H1 (cell line): Measurements from ENCODE around the gene SLC15A3. TPM values are rescaled to one million over a fixed set of nuclear protein-coding genes. Genes with fewer than 3 reads are reported as not detected.

ENCODE experiments used
- CTCF ChIA-PET: fragments of 300-600 bp; sonication (Branson Sonifier 250); formaldehyde crosslinking; loops from one replicate; lab custom pipeline; 2021; ENCODE audit not compliant: partially characterized antibody; lab: Charles Lee
- POLR2A ChIA-PET: fragments of 300-600 bp; sonication (Branson Sonifier 250); formaldehyde crosslinking; loops from one replicate; lab custom pipeline; 2021; ENCODE audit warnings: inconsistent platforms; ENCODE audit not compliant: partially characterized antibody; lab: Charles Lee
- DNase-seq, 2 experiments: peaks; one replicate each; pipeline versions ENCODE4 v3.0.0 to v3.0.0-alpha.2; 2010 to 2022; ENCODE audit warnings: low spot score in 2 of 2, low read depth in 1 of 2, mixed read lengths in 1 of 2
- FAIRE-seq: peaks from 2 replicates; lab custom pipeline; 2011; peaks lifted over from hg19 to GRCh38; lab: Jason Lieb, UNC
- H2AFZ ChIP-seq: 2 replicates; pipeline ENCODE4 v1.8.1; 2012; ENCODE audit warnings: low read length, inconsistent platforms
- H2AK5ac ChIP-seq: 2 replicates; pipeline ENCODE4 v1.6.1; 2013; ENCODE audit warnings: low read depth, low read length
- H2BK120ac ChIP-seq: replicated peaks from 2 replicates; pipeline ENCODE3; 2013; ENCODE audit warnings: low read depth, low read length, inconsistent platforms
- H2BK12ac ChIP-seq: 2 replicates; pipeline ENCODE4 v1.6.1; 2013; ENCODE audit warnings: low read depth, low read length
- H2BK15ac ChIP-seq: 2 replicates; pipeline ENCODE4 v1.6.1; 2013; ENCODE audit warnings: low read length
- H2BK20ac ChIP-seq: 2 replicates; pipeline ENCODE4 v1.6.1; 2013; ENCODE audit warnings: low read length
- H2BK5ac ChIP-seq: 2 replicates; pipeline ENCODE4 v1.6.1; 2013; ENCODE audit warnings: low read depth, low read length
- H3K14ac ChIP-seq: 2 replicates; pipeline ENCODE4 v1.6.1; 2013; ENCODE audit warnings: inconsistent platforms; ENCODE audit not compliant: insufficient read length
- H3K18ac ChIP-seq: 2 replicates; pipeline ENCODE4 v1.6.1; 2013; ENCODE audit warnings: low read length; ENCODE audit errors: extremely low read depth
- H3K23ac ChIP-seq: 2 replicates; pipeline ENCODE4 v1.6.1; 2013; ENCODE audit warnings: inconsistent platforms; ENCODE audit not compliant: insufficient read length
- H3K23me2 ChIP-seq: 2 replicates; pipeline ENCODE4 v1.6.1; 2013; ENCODE audit warnings: low read depth, low read length
- H3K27ac ChIP-seq: 2 replicates; pipeline ENCODE4 v1.6.1; 2011; ENCODE audit warnings: low read depth, low read length, inconsistent platforms
- H3K27me3 ChIP-seq, 4 experiments: replicated peaks in 1 of 4; 1 replicate in 1 of 4; 2 replicates in 3 of 4; pipeline versions ENCODE4 v1.6.1 to v1.8.1; 2011 to 2013; ENCODE audit warnings: low read length in 3 of 4, mild to moderate bottlenecking in 3 of 4, inconsistent platforms in 2 of 4, mixed read lengths in 2 of 4, moderate library complexity in 1 of 4; ENCODE audit not compliant: control insufficient read depth in 3 of 4, insufficient read depth in 3 of 4; ENCODE audit errors: extremely low read depth in 1 of 4
- H3K36me3 ChIP-seq, 4 experiments: 2 replicates each; pipeline versions ENCODE4 v1.6.1 to v1.8.1; 2011 to 2013; ENCODE audit warnings: mild to moderate bottlenecking in 4 of 4, low read length in 3 of 4, moderate library complexity in 2 of 4, control low read depth in 1 of 4, inconsistent platforms in 1 of 4; ENCODE audit not compliant: insufficient read depth in 4 of 4, control insufficient read depth in 2 of 4
- H3K4ac ChIP-seq: replicated peaks from 2 replicates; pipeline ENCODE3; 2013; ENCODE audit warnings: low read length, low read depth, mixed read lengths, inconsistent platforms; ENCODE audit not compliant: insufficient read length
- H3K4me1 ChIP-seq, 4 experiments: replicated peaks in 1 of 4; 1 replicate in 1 of 4; 2 replicates in 3 of 4; pipeline versions ENCODE4 v1.6.1 to v1.8.1; 2011 to 2013; ENCODE audit warnings: low read length in 3 of 4, inconsistent platforms in 2 of 4, mixed read lengths in 1 of 4; ENCODE audit not compliant: insufficient read depth in 4 of 4, control insufficient read depth in 3 of 4
- H3K4me2 ChIP-seq, 2 experiments: 2 replicates each; pipeline versions ENCODE4 v1.6.1 to v1.8.1; 2011 to 2013; ENCODE audit warnings: low read depth in 2 of 2, low read length in 2 of 2, control low read depth in 1 of 2, inconsistent platforms in 1 of 2, mild to moderate bottlenecking in 1 of 2; ENCODE audit not compliant: insufficient read depth in 1 of 2
- H3K4me3 ChIP-seq, 4 experiments: fragments of 200-600, 300-600 bp in 1 of 4; sonication (generic), shearing (Covaris generic), sonication (Bioruptor Twin) in 1 of 4; 2 replicates each; pipeline versions ENCODE4 v1.5.1 to v1.8.1; 2011 to 2016; ENCODE audit warnings: low read length in 4 of 4, low read depth in 3 of 4, control low read depth in 2 of 4, inconsistent platforms in 2 of 4, mild to moderate bottlenecking in 2 of 4, mixed read lengths in 1 of 4, moderate library complexity in 1 of 4; ENCODE audit not compliant: insufficient read depth in 2 of 4; ENCODE audit errors: extremely low read depth in 1 of 4
- H3K56ac ChIP-seq: replicated peaks from 2 replicates; pipeline ENCODE3; 2013; ENCODE audit warnings: low read depth, mild to moderate bottlenecking, mixed read lengths, low read length, inconsistent platforms; ENCODE audit not compliant: insufficient read length
- H3K79me1 ChIP-seq: 2 replicates; pipeline ENCODE4 v1.6.1; 2013; ENCODE audit warnings: low read depth, low read length, control low read depth
- H3K79me2 ChIP-seq, 2 experiments: 2 replicates each; pipeline versions ENCODE4 v1.6.1 to v1.8.1; 2012 to 2013; ENCODE audit warnings: low read length in 2 of 2, mild to moderate bottlenecking in 2 of 2, inconsistent platforms in 1 of 2; ENCODE audit not compliant: insufficient read depth in 2 of 2, control insufficient read depth in 1 of 2
- H3K9ac ChIP-seq, 4 experiments: replicated peaks in 1 of 4; 1 replicate in 1 of 4; 2 replicates in 3 of 4; pipeline versions ENCODE4 v1.6.1 to v1.8.1; 2011 to 2013; ENCODE audit warnings: low read depth in 3 of 4, low read length in 3 of 4, control low read depth in 2 of 4, mild to moderate bottlenecking in 2 of 4, moderate library complexity in 2 of 4, inconsistent platforms in 1 of 4; ENCODE audit errors: extremely low read depth in 1 of 4
- H3K9me3 ChIP-seq, 2 experiments: 2 replicates each; pipeline versions ENCODE4 v1.6.1 to v1.8.1; 2012 to 2013; ENCODE audit warnings: mild to moderate bottlenecking in 2 of 2, moderate library complexity in 2 of 2, control low read depth in 1 of 2, inconsistent platforms in 1 of 2, low read depth in 1 of 2, low read length in 1 of 2, mixed read lengths in 1 of 2; ENCODE audit not compliant: insufficient read depth in 2 of 2
- H4K20me1 ChIP-seq, 2 experiments: replicated peaks in 1 of 2; 2 replicates each; pipeline versions ENCODE3 to v1.8.1; 2011 to 2013; ENCODE audit warnings: inconsistent platforms in 2 of 2, low read length in 2 of 2, mild to moderate bottlenecking in 1 of 2; ENCODE audit not compliant: insufficient read depth in 2 of 2, control insufficient read depth in 1 of 2
- H4K5ac ChIP-seq: 2 replicates; pipeline ENCODE4 v1.6.1; 2013; ENCODE audit warnings: low read length, low read depth, mixed read lengths, inconsistent platforms; ENCODE audit not compliant: insufficient read length
- H4K8ac ChIP-seq: 2 replicates; pipeline ENCODE4 v1.8.0; 2013; ENCODE audit warnings: mild to moderate bottlenecking, moderate library complexity, low read length, inconsistent platforms; ENCODE audit not compliant: insufficient read depth; ENCODE audit errors: extremely low read depth
- H4K91ac ChIP-seq: replicated peaks from 2 replicates; pipeline ENCODE3; 2013; ENCODE audit warnings: low read length, mixed read lengths, inconsistent platforms; ENCODE audit not compliant: insufficient read length
- CTBP2 ChIP-seq: IDR thresholded peaks from 2 replicates; pipeline ENCODE4 v1.7.0; 2011; ENCODE audit warnings: borderline replicate concordance, mild to moderate bottlenecking, moderate library complexity, mixed read lengths, low read length; ENCODE audit not compliant: insufficient read depth, insufficient read length
- POU5F1 ChIP-seq: IDR thresholded peaks from 2 replicates; pipeline ENCODE4 v1.6.1; 2011; ENCODE audit warnings: low read depth, mild to moderate bottlenecking, low read length, moderate library complexity
- SIN3A ChIP-seq, 2 experiments: IDR thresholded peaks in 1 of 2; conservative IDR thresholded peaks in 1 of 2; 2 replicates each; pipeline ENCODE4 v1.6.1; 2011 to 2012; ENCODE audit warnings: low read length in 2 of 2, improper control_type of control experiment in 1 of 2, low read depth in 1 of 2, mild to moderate bottlenecking in 1 of 2
- SRF ChIP-seq: IDR thresholded peaks from 2 replicates; pipeline ENCODE4 v1.6.1; 2011; ENCODE audit warnings: mild to moderate bottlenecking, low read depth, low read length, moderate library complexity
- TAF1 ChIP-seq: IDR thresholded peaks from 2 replicates; pipeline ENCODE4 v1.6.1; 2011; ENCODE audit warnings: mild to moderate bottlenecking, low read depth, low read length
- TCF12 ChIP-seq: IDR thresholded peaks from 2 replicates; pipeline ENCODE4 v1.6.1; 2011; ENCODE audit warnings: low read depth, mild to moderate bottlenecking, low read length
- TEAD4 ChIP-seq: IDR thresholded peaks from 2 replicates; pipeline ENCODE4 v1.6.1; 2012; ENCODE audit warnings: low read depth, low read length, inconsistent platforms, mixed read lengths
- WGBS, 2 experiments: shearing (Covaris generic) in 1 of 2; methylation state at CpG; one replicate each; pipeline versions ENCODE4 v1.1.6 to v1.1.7; 2013 to 2015; ENCODE audit warnings: low lambda C conversion rate in 2 of 2, mixed read lengths in 2 of 2, inconsistent platforms in 1 of 2, low coverage in 1 of 2, missing lambda C conversion rate in 1 of 2; ENCODE audit not compliant: insufficient replicate concordance in 2 of 2, insufficient coverage in 1 of 2, insufficient read length in 1 of 2; ENCODE audit errors: extremely low coverage in 1 of 2, missing lambda C conversion rate in 1 of 2; 5-methylcytosine and 5-hydroxymethylcytosine counted together
- polyA plus RNA-seq, 7 experiments: library from polyadenylated mRNA; depleted of rRNA in 3 of 7; stranded (reverse) in 5 of 7; unstranded in 2 of 7; fragments of >200 nt in 5 of 7; fragments of 200-250 nt in 2 of 7; gene quantifications; 1 replicate in 5 of 7; 2 replicates in 1 of 7; 4 replicates in 1 of 7; pipeline versions ENCODE4 v1.2.1 to v1.2.3, GENCODE V29; 2011 to 2013; ENCODE audit warnings: missing spikeins in 2 of 7, mixed read lengths in 2 of 7
- total RNA-seq: library from RNA; stranded (reverse); fragmentation: NEBNext Ultra II Directional; extraction: Animal tissue kit (Norgen Biotek cat#: 25700); gene quantifications from 2 replicates; pipeline ENCODE4 v1.2.1, GENCODE V29; 2021

Gene SLC15A3
- total and polyA plus RNA-seq, 2 of the 8 experiments (the other 6 are each of a cell fraction or from before 2014, with no cell fraction given), result 25.8 to 31.0 TPM

GRCh38 chr11:60970890-60971289, 18.9 kb upstream of the SLC15A3 start:
- no peaks in the 10 kb centered on the region for H3K23me2 ChIP-seq
- no peak overlapping the region for H4K5ac ChIP-seq
- H2AFZ ChIP-seq, result no peak overlapping the region
- no peak overlapping the region for H3K4me3 ChIP-seq
- TF ChIP-seq TCF12 (no peak), TEAD4 (no peak), POU5F1 (no peak), SIN3A (conservative IDR thresholded peaks at IDR 0.05 in 1 of 2, IDR thresholded peaks at IDR 0.05 in 1 of 2; ENCODE audit: low read depth in 1 of 2, low read length in 2 of 2) (no peak), SRF (no peak), CTBP2 (no peak), TAF1 (no peak)
- no peak overlapping the region for H3K14ac ChIP-seq
- FAIRE-seq (no peak), DNase-seq (no peak)
- no peak overlapping the region for H3K18ac ChIP-seq
- no peak overlapping the region for H2BK12ac ChIP-seq
- H3K27me3 ChIP-seq, result no peaks in the 10 kb centered on the region; a peak in 1 of 7 replicates
- no peak overlapping the region for H4K8ac ChIP-seq
- no peaks in the 10 kb centered on the region for H3K79me2 ChIP-seq
- no peaks in the 10 kb centered on the region for H3K4me1 ChIP-seq
- H3K36me3 ChIP-seq, result no peaks in the 10 kb centered on the region
- H2BK20ac ChIP-seq, result no peak overlapping the region
- no peaks in the 10 kb centered on the region for H4K20me1 ChIP-seq
- H3K56ac ChIP-seq, result no peak overlapping the region
- H2BK120ac ChIP-seq, result no peak overlapping the region
- no peak overlapping the region for H3K23ac ChIP-seq
- no peak overlapping the region for H2BK15ac ChIP-seq
- no peak overlapping the region for H4K91ac ChIP-seq
- no peak overlapping the region for H2BK5ac ChIP-seq
- CTCF ChIA-PET, result interaction anchor here (0.5 to 2.9 kb wide), 26 partner anchors 8 to 217 kb away, joined by 3 to 19 read pairs (median 4); partner anchors contain the start of gene SLC15A3
- no peak overlapping the region for H3K4me2 ChIP-seq
- H3K9ac ChIP-seq, result no peak overlapping the region
- POLR2A ChIA-PET, result no interaction called here
- H3K27ac ChIP-seq, result no peak overlapping the region
- 87% methylated on average over 5 of the region's 5 CpGs; no CpG with 5 or more reads in 1 of the 2 experiments for WGBS, 2 experiments
- H3K79me1 ChIP-seq, result no peaks in the 10 kb centered on the region
- H2AK5ac ChIP-seq, result no peak overlapping the region
- H3K9me3 ChIP-seq, result no peaks in the 10 kb centered on the region; a peak in 1 of 4 replicates
- no peak overlapping the region for H3K4ac ChIP-seq
